ENCODE data around the gene PPP6R1.

Gene PPP6R1

DNA sequence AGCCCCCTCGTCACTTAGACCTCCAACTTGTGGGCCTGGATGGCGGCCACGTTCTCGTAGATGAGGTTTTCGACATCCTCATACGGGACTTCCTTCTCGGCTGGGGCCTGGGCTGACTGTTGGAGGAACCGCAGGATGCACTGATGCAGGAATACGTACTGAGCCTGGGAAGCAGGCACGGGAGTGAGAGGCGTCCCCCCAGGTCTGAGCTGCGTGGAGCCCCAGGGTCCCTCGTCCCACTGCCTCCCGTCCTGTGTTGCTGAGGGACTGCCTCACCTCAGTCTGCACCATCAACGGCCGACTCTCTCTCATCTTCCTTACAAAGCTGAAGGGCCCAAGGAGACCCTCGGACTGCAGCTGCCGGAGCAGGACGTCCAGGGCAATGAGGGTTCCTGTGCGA is 77.1 kb downstream of the PPP6R1 start:
- H3K4me3 ChIP-seq (replicated peaks; ENCODE audit: low read depth, low read length) = no peak overlapping the region
- no peak for DNase-seq (ENCODE audit: low read depth)
- no peak for TF ChIP-seq CTCF (IDR thresholded peaks at IDR 0.05; ENCODE audit: low read length, missing control alignments)

Data from fibroblast of pulmonary artery (primary cell).